ENCODE results near the gene OR1F1.

DNA sequence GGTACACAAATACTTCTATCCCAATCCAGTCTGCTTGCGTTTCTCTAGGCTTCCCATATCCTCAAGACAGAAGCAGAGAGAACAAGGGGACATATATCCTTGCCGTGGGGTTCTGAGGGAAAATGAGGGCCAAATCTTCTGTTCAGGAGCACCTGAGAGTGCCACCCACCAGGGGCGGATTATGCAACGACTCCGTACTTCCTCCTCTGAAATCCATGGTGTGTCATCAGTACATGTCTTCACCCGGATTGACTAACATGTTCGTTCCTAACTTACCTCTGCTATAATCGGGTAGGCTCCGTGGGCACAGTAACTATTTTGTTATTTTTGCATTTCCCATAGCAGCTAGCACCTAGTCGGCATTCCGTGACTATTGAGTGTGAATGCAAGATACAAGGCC is 54.7 kb downstream of the OR1F1 start:
- TF ChIP-seq TAF1 (IDR thresholded peaks at IDR 0.05; ENCODE audit: borderline replicate concordance, low read depth, low read length), result no peak
- TF ChIP-seq RAD21 (IDR thresholded peaks at IDR 0.05; ENCODE audit: low read length), result no peak
- no peak for TF ChIP-seq EP300 (IDR thresholded peaks at IDR 0.05; ENCODE audit: borderline replicate concordance in 1 of 2, low read depth in 1 of 2, low read length in 1 of 2)
- TF ChIP-seq SIN3A (IDR thresholded peaks at IDR 0.05; ENCODE audit: borderline replicate concordance, low read depth, low read length), result no peak
- TF ChIP-seq, protein P1, sequence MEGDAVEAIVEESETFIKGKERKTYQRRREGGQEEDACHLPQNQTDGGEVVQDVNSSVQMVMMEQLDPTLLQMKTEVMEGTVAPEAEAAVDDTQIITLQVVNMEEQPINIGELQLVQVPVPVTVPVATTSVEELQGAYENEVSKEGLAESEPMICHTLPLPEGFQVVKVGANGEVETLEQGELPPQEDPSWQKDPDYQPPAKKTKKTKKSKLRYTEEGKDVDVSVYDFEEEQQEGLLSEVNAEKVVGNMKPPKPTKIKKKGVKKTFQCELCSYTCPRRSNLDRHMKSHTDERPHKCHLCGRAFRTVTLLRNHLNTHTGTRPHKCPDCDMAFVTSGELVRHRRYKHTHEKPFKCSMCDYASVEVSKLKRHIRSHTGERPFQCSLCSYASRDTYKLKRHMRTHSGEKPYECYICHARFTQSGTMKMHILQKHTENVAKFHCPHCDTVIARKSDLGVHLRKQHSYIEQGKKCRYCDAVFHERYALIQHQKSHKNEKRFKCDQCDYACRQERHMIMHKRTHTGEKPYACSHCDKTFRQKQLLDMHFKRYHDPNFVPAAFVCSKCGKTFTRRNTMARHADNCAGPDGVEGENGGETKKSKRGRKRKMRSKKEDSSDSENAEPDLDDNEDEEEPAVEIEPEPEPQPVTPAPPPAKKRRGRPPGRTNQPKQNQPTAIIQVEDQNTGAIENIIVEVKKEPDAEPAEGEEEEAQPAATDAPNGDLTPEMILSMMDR (IDR thresholded peaks at IDR 0.05), result no peak
- TF ChIP-seq, protein P2, sequence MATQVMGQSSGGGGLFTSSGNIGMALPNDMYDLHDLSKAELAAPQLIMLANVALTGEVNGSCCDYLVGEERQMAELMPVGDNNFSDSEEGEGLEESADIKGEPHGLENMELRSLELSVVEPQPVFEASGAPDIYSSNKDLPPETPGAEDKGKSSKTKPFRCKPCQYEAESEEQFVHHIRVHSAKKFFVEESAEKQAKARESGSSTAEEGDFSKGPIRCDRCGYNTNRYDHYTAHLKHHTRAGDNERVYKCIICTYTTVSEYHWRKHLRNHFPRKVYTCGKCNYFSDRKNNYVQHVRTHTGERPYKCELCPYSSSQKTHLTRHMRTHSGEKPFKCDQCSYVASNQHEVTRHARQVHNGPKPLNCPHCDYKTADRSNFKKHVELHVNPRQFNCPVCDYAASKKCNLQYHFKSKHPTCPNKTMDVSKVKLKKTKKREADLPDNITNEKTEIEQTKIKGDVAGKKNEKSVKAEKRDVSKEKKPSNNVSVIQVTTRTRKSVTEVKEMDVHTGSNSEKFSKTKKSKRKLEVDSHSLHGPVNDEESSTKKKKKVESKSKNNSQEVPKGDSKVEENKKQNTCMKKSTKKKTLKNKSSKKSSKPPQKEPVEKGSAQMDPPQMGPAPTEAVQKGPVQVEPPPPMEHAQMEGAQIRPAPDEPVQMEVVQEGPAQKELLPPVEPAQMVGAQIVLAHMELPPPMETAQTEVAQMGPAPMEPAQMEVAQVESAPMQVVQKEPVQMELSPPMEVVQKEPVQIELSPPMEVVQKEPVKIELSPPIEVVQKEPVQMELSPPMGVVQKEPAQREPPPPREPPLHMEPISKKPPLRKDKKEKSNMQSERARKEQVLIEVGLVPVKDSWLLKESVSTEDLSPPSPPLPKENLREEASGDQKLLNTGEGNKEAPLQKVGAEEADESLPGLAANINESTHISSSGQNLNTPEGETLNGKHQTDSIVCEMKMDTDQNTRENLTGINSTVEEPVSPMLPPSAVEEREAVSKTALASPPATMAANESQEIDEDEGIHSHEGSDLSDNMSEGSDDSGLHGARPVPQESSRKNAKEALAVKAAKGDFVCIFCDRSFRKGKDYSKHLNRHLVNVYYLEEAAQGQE (IDR thresholded peaks at IDR 0.05; ENCODE audit: low read depth, low read length), result no peak
- TF ChIP-seq POLR2AphosphoS5 (IDR thresholded peaks at IDR 0.05; ENCODE audit: low read depth, low read length), result no peak
- TF ChIP-seq, protein P3, sequence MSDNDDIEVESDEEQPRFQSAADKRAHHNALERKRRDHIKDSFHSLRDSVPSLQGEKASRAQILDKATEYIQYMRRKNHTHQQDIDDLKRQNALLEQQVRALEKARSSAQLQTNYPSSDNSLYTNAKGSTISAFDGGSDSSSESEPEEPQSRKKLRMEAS (IDR thresholded peaks at IDR 0.05; ENCODE audit: low read depth), result no peak
- TF ChIP-seq YY1 (IDR thresholded peaks at IDR 0.05; ENCODE audit: low read depth), result no peak
- TF ChIP-seq GABPA (IDR thresholded peaks at IDR 0.05; ENCODE audit: low read depth), result no peak
- TF ChIP-seq JUND (IDR thresholded peaks at IDR 0.05), result no peak
